ENCODE results near the gene F2RL2.

The F2RL2 gene

GRCh38 chr5:76667495-76667894 lies 44.3 kb upstream of the F2RL2 start:
- Histone ChIP-seq H2AK5ac (ENCODE audit: low read depth, low read length) (no peak overlapping the region), H3K4me2 (ENCODE audit: insufficient read depth, low read length, poor library complexity, severe bottlenecking) (no peak overlapping the region), H3K4ac (ENCODE audit: low read length) (no peak overlapping the region), H3K4me3 (ENCODE audit: low read length in 2 of 2) (no peak overlapping the region), H2BK12ac (ENCODE audit: low read length) (no peak overlapping the region), H4K8ac (ENCODE audit: low read depth, low read length) (no peak overlapping the region), H3K14ac (ENCODE audit: low read length) (no peak overlapping the region), H3K4me1 (ENCODE audit: control insufficient read depth in 2 of 2, insufficient read depth in 1 of 2, low read depth in 1 of 2, low read length in 2 of 2) (no peaks in the 10 kb centered on the region), H3K9ac (ENCODE audit: low read depth, low read length, poor library complexity) (no peak overlapping the region), H3K36me3 (replicated peaks in 1 of 2; ENCODE audit: control insufficient read depth in 2 of 2, insufficient read depth in 2 of 2, low read length in 2 of 2) (peaks cover 1 to 57% of the 10 kb centered on the region in 2 donors), H3K18ac (ENCODE audit: low read length) (no peak overlapping the region), H2BK5ac (ENCODE audit: low read length) (no peak overlapping the region), H3K27me3 (ENCODE audit: control insufficient read depth in 3 of 3, insufficient read depth in 3 of 3, low read depth in 1 of 3, low read length in 3 of 3) (no peaks in the 10 kb centered on the region), H3K9me3 (replicated peaks in 1 of 2; ENCODE audit: control insufficient read depth in 2 of 2, insufficient read depth in 1 of 2, low read depth in 1 of 2, low read length in 2 of 2) (no peaks in the 10 kb centered on the region), H2AFZ (ENCODE audit: low read length) (no peak overlapping the region), H3K27ac (replicated peaks; ENCODE audit: low read length) (no peak overlapping the region), H4K91ac (ENCODE audit: low read depth, low read length, poor library complexity) (no peak overlapping the region), H2BK15ac (ENCODE audit: low read length) (no peak overlapping the region), H3K23ac (ENCODE audit: low read depth, low read length, poor library complexity) (no peak overlapping the region), H3K79me1 (ENCODE audit: low read depth, low read length) (no peaks in the 10 kb centered on the region), H2BK120ac (ENCODE audit: low read depth, low read length) (no peak overlapping the region)
- no CpG with 5 or more reads among the region's 2 CpGs for WGBS, 2 donors (ENCODE audit: extremely low coverage in 2 of 2, insufficient read length in 2 of 2, insufficient replicate concordance in 1 of 2)
- no peak for DNase-seq (ENCODE audit: low spot score)

GRCh38 chr5:76664079-76664478 lies 40.9 kb upstream of the F2RL2 start:
- Histone ChIP-seq H3K9ac (ENCODE audit: low read depth, low read length, poor library complexity) (no peak overlapping the region), H3K4me2 (ENCODE audit: insufficient read depth, low read length, poor library complexity, severe bottlenecking) (no peak overlapping the region), H3K18ac (ENCODE audit: low read length) (no peak overlapping the region), H3K23ac (ENCODE audit: low read depth, low read length, poor library complexity) (no peak overlapping the region), H3K27ac (replicated peaks; ENCODE audit: low read length) (no peak overlapping the region), H3K36me3 (replicated peaks in 1 of 2; ENCODE audit: control insufficient read depth in 2 of 2, insufficient read depth in 2 of 2, low read length in 2 of 2) (peaks cover 1 to 58% of the 10 kb centered on the region in 2 donors), H2BK5ac (ENCODE audit: low read length) (no peak overlapping the region), H2AK5ac (ENCODE audit: low read depth, low read length) (no peak overlapping the region), H3K4me3 (ENCODE audit: low read length in 2 of 2) (no peak overlapping the region), H3K4ac (ENCODE audit: low read length) (no peak overlapping the region), H2BK15ac (ENCODE audit: low read length) (no peak overlapping the region), H3K4me1 (ENCODE audit: control insufficient read depth in 2 of 2, insufficient read depth in 1 of 2, low read depth in 1 of 2, low read length in 2 of 2) (no peaks in the 10 kb centered on the region), H2BK120ac (ENCODE audit: low read depth, low read length) (no peak overlapping the region), H2BK12ac (ENCODE audit: low read length) (no peak overlapping the region), H3K27me3 (ENCODE audit: control insufficient read depth in 3 of 3, insufficient read depth in 3 of 3, low read depth in 1 of 3, low read length in 3 of 3) (no peaks in the 10 kb centered on the region), H2AFZ (ENCODE audit: low read length) (no peak overlapping the region), H3K79me1 (ENCODE audit: low read depth, low read length) (no peaks in the 10 kb centered on the region), H4K8ac (ENCODE audit: low read depth, low read length) (no peak overlapping the region), H3K9me3 (replicated peaks in 1 of 2; ENCODE audit: control insufficient read depth in 2 of 2, insufficient read depth in 1 of 2, low read depth in 1 of 2, low read length in 2 of 2) (no peaks in the 10 kb centered on the region), H3K14ac (ENCODE audit: low read length) (no peak overlapping the region), H4K91ac (ENCODE audit: low read depth, low read length, poor library complexity) (no peak overlapping the region)
- DNase-seq (ENCODE audit: low spot score) = no peak
- no CpG with 5 or more reads among the region's 6 CpGs for WGBS, 2 donors (ENCODE audit: extremely low coverage in 2 of 2, insufficient read length in 2 of 2, insufficient replicate concordance in 1 of 2)

GRCh38 chr5:76663573-76663972 lies 40.4 kb upstream of the F2RL2 start:
- no peak overlapping the region for H2BK15ac ChIP-seq (ENCODE audit: low read length)
- H3K14ac ChIP-seq (ENCODE audit: low read length) = no peak overlapping the region
- H4K8ac ChIP-seq (ENCODE audit: low read depth, low read length) = no peak overlapping the region
- H3K4me3 ChIP-seq (ENCODE audit: low read length in 2 of 2) = no peak overlapping the region
- no peaks in the 10 kb centered on the region for H3K9me3 ChIP-seq (replicated peaks in 1 of 2; ENCODE audit: control insufficient read depth in 2 of 2, insufficient read depth in 1 of 2, low read depth in 1 of 2, low read length in 2 of 2)
- no peak overlapping the region for H3K23ac ChIP-seq (ENCODE audit: low read depth, low read length, poor library complexity)
- no peak overlapping the region for H2BK12ac ChIP-seq (ENCODE audit: low read length)
- no CpG with 5 or more reads among the region's 3 CpGs for WGBS, 2 donors (ENCODE audit: extremely low coverage in 2 of 2, insufficient read length in 2 of 2, insufficient replicate concordance in 1 of 2)
- H2AK5ac ChIP-seq (ENCODE audit: low read depth, low read length) = no peak overlapping the region
- H2BK5ac ChIP-seq (ENCODE audit: low read length) = no peak overlapping the region
- H3K18ac ChIP-seq (ENCODE audit: low read length) = no peak overlapping the region
- peaks cover 1 to 61% of the 10 kb centered on the region in 2 donors for H3K36me3 ChIP-seq (replicated peaks in 1 of 2; ENCODE audit: control insufficient read depth in 2 of 2, insufficient read depth in 2 of 2, low read length in 2 of 2)
- no peak overlapping the region for H3K4ac ChIP-seq (ENCODE audit: low read length)
- H3K27me3 ChIP-seq (ENCODE audit: control insufficient read depth in 3 of 3, insufficient read depth in 3 of 3, low read depth in 1 of 3, low read length in 3 of 3) = no peaks in the 10 kb centered on the region
- H4K91ac ChIP-seq (ENCODE audit: low read depth, low read length, poor library complexity) = no peak overlapping the region
- no peak overlapping the region for H2AFZ ChIP-seq (ENCODE audit: low read length)
- H2BK120ac ChIP-seq (ENCODE audit: low read depth, low read length) = no peak overlapping the region
- H3K79me1 ChIP-seq (ENCODE audit: low read depth, low read length) = no peaks in the 10 kb centered on the region
- H3K4me2 ChIP-seq (ENCODE audit: insufficient read depth, low read length, poor library complexity, severe bottlenecking) = no peak overlapping the region
- H3K9ac ChIP-seq (ENCODE audit: low read depth, low read length, poor library complexity) = no peak overlapping the region
- H3K4me1 ChIP-seq (ENCODE audit: control insufficient read depth in 2 of 2, insufficient read depth in 1 of 2, low read depth in 1 of 2, low read length in 2 of 2) = no peaks in the 10 kb centered on the region
- H3K27ac ChIP-seq (replicated peaks; ENCODE audit: low read length) = no peak overlapping the region
- no peak for DNase-seq (ENCODE audit: low spot score)

- H2BK15ac ChIP-seq (ENCODE audit: low read length) = no peak overlapping the region
These were observed 39.3 kb upstream of the F2RL2 start for GRCh38 chr5:76662521-76662920.

More at GRCh38 chr5:76662521-76662920, 39.3 kb upstream of the F2RL2 start:
- H3K4ac ChIP-seq (ENCODE audit: low read length) = no peak overlapping the region
- H3K27ac ChIP-seq (replicated peaks; ENCODE audit: low read length) = no peak overlapping the region
- H3K14ac ChIP-seq (ENCODE audit: low read length) = no peak overlapping the region
- H2AK5ac ChIP-seq (ENCODE audit: low read depth, low read length) = no peak overlapping the region
- no peak overlapping the region for H3K4me3 ChIP-seq (ENCODE audit: low read length in 2 of 2)
- no peak overlapping the region for H2BK120ac ChIP-seq (ENCODE audit: low read depth, low read length)
- H2BK5ac ChIP-seq (ENCODE audit: low read length) = no peak overlapping the region
- no peaks in the 10 kb centered on the region for H3K4me1 ChIP-seq (ENCODE audit: control insufficient read depth in 2 of 2, insufficient read depth in 1 of 2, low read depth in 1 of 2, low read length in 2 of 2)
- H3K9me3 ChIP-seq (replicated peaks in 1 of 2; ENCODE audit: control insufficient read depth in 2 of 2, insufficient read depth in 1 of 2, low read depth in 1 of 2, low read length in 2 of 2) = no peaks in the 10 kb centered on the region
- H3K9ac ChIP-seq (ENCODE audit: low read depth, low read length, poor library complexity) = no peak overlapping the region
- H3K27me3 ChIP-seq (ENCODE audit: control insufficient read depth in 3 of 3, insufficient read depth in 3 of 3, low read depth in 1 of 3, low read length in 3 of 3) = no peaks in the 10 kb centered on the region
- no peak for DNase-seq (ENCODE audit: low spot score)
- no peak overlapping the region for H3K4me2 ChIP-seq (ENCODE audit: insufficient read depth, low read length, poor library complexity, severe bottlenecking)
- WGBS, 2 donors (ENCODE audit: extremely low coverage in 2 of 2, insufficient read length in 2 of 2, insufficient replicate concordance in 1 of 2) = no CpG with 5 or more reads among the region's 5 CpGs
- H2BK12ac ChIP-seq (ENCODE audit: low read length) = no peak overlapping the region
- no peaks in the 10 kb centered on the region for H3K79me1 ChIP-seq (ENCODE audit: low read depth, low read length)
- H3K36me3 ChIP-seq (replicated peaks in 1 of 2; ENCODE audit: control insufficient read depth in 2 of 2, insufficient read depth in 2 of 2, low read length in 2 of 2) = peaks cover 1 to 69% of the 10 kb centered on the region in 2 donors
- H2AFZ ChIP-seq (ENCODE audit: low read length) = no peak overlapping the region
- H3K18ac ChIP-seq (ENCODE audit: low read length) = no peak overlapping the region
- H4K91ac ChIP-seq (ENCODE audit: low read depth, low read length, poor library complexity) = no peak overlapping the region
- no peak overlapping the region for H4K8ac ChIP-seq (ENCODE audit: low read depth, low read length)
- H3K23ac ChIP-seq (ENCODE audit: low read depth, low read length, poor library complexity) = no peak overlapping the region

All from neuronal stem cell (in vitro differentiated cells).